Esophagus squamous epithelium (tissue), 5 donors: Measurements from ENCODE around the gene GOLGA5. TPM values are rescaled to one million over a fixed set of nuclear protein-coding genes. Genes with fewer than 3 reads are reported as not detected.

Experiments used
- DNase-seq: peaks from one replicate; lab custom pipeline; 2025; lab: John Stamatoyannopoulos, UW
- H3K27ac ChIP-seq, 4 donors: fragments of 200-600 bp; sonication (generic); one replicate each; pipeline ENCODE4 v1.5.1; 2016 to 2019; ENCODE audit warnings: mild to moderate bottlenecking in 1 of 4
- H3K27me3 ChIP-seq, 4 donors: fragments of 200-600 bp; sonication (generic); 1 replicate in 3 of 4; 2 replicates in 1 of 4; pipeline versions ENCODE4 v1.5.1 to v1.6.0; 2017 to 2021; ENCODE audit warnings: antibody characterized with exemption in 1 of 4
- H3K36me3 ChIP-seq, 3 donors: fragments of 200-600 bp; sonication (generic); one replicate each; pipeline ENCODE4 v1.5.1; 2016 to 2019
- H3K4me1 ChIP-seq, 3 donors: fragments of 200-600 bp; sonication (generic); one replicate each; pipeline ENCODE4 v1.5.1; 2017 to 2019
- H3K4me3 ChIP-seq, 4 donors: fragments of 200-600 bp; sonication (generic); 1 replicate in 3 of 4; 2 replicates in 1 of 4; pipeline ENCODE4 v1.5.1; 2016 to 2019; ENCODE audit warnings: mild to moderate bottlenecking in 2 of 4, moderate library complexity in 1 of 4
- H3K9me3 ChIP-seq, 3 donors: fragments of 200-600 bp; sonication (generic); one replicate each; pipeline ENCODE4 v1.5.1; 2016 to 2019
- CTCF ChIP-seq, 6 experiments: fragments of 450-650 bp in 4 of 6; fragments of 200-600 bp in 2 of 6; sonication (generic) in 2 of 6; IDR thresholded peaks; one replicate each; pipeline ENCODE4 v1.5.1; 2016 to 2019; ENCODE audit warnings: antibody characterized with exemption in 6 of 6, mild to moderate bottlenecking in 4 of 6, moderate library complexity in 4 of 6
- POLR2A ChIP-seq, 4 donors: fragments of 450-650 bp; IDR thresholded peaks; one replicate each; pipeline ENCODE4 v1.6.1; 2017; ENCODE audit warnings: antibody characterized with exemption in 4 of 4, mild to moderate bottlenecking in 4 of 4, moderate library complexity in 3 of 4
- WGBS, 2 donors: methylation state at CpG; one replicate each; pipeline ENCODE4 v1.1.5; 2018; 5-methylcytosine and 5-hydroxymethylcytosine counted together
- intact Hi-C: fragments of 100-400 bp; cut with DNase I; formaldehyde crosslinking; loops from one replicate; pipeline ENCODE4 v1.15.0; 2022
- total RNA-seq, 4 donors: library from RNA; depleted of rRNA; stranded (reverse); fragments of >200 nt; gene quantifications; one replicate each; pipeline ENCODE4 v1.1.0, GENCODE V29; 2016
- donor health status: DM: yes; HTN: yes; CAD: no.

The GOLGA5 gene
- total RNA-seq, 4 donors from 2014 or later: 23.2 to 37.2 (median 31.7) TPM

- TF ChIP-seq POLR2A (IDR thresholded peaks at IDR 0.05) (no peak), CTCF (IDR thresholded peaks at IDR 0.05) (no peak)
- Histone ChIP-seq H3K4me1 (peaks cover 0 to 8% (median 0%) of the 10 kb centered on the region in 3 donors), H3K9me3 (peaks cover 0 to 9% (median 0%) of the 10 kb centered on the region in 3 donors), H3K36me3 (no peaks in the 10 kb centered on the region), H3K27me3 (peaks cover 0 to 6% (median 0%) of the 10 kb centered on the region in 4 donors), H3K27ac (no peak overlapping the region), H3K4me3 (no peak overlapping the region)
- intact Hi-C loops: no loop called here
- no peak for DNase-seq
- 53 to 65% methylated on average over 4 to 5 of the region's 6 CpGs for WGBS, 2 donors
Observed at GRCh38 chr14:92863286-92864080, 69.4 kb downstream of the GOLGA5 start.

GRCh38 chr14:92865674-92866073 is 71.6 kb downstream of the GOLGA5 start:
- no peak for TF ChIP-seq POLR2A (IDR thresholded peaks at IDR 0.05)
- TF ChIP-seq CTCF (IDR thresholded peaks at IDR 0.05): no peak
- Histone ChIP-seq H3K4me3 (no peak overlapping the region), H3K36me3 (no peaks in the 10 kb centered on the region), H3K27me3 (peaks cover 0 to 6% (median 0%) of the 10 kb centered on the region in 4 donors), H3K27ac (no peak overlapping the region), H3K9me3 (peaks cover 0 to 9% (median 0%) of the 10 kb centered on the region in 3 donors), H3K4me1 (peaks cover 0 to 8% (median 0%) of the 10 kb centered on the region in 3 donors)
- intact Hi-C loops: no loop called here
- no peak for DNase-seq
- WGBS, 2 donors: 78 to 85% methylated on average over 1 of the region's 1 CpG

GRCh38 chr14:92866181-92866752 is 72.2 kb downstream of the GOLGA5 start:
- Histone ChIP-seq H3K9me3 (peaks cover 0 to 9% (median 0%) of the 10 kb centered on the region in 3 donors), H3K36me3 (no peaks in the 10 kb centered on the region), H3K27ac (peak overlapping the region in 1 of 4 donors; percentile 28), H3K27me3 (peaks cover 0 to 6% (median 0%) of the 10 kb centered on the region in 4 donors), H3K4me1 (peaks cover 0 to 8% (median 0%) of the 10 kb centered on the region in 3 donors), H3K4me3 (no peak overlapping the region)
- 63 to 67% methylated on average over 3 of the region's 3 CpGs for WGBS, 2 donors
- no peak for DNase-seq
- TF ChIP-seq POLR2A (IDR thresholded peaks at IDR 0.05) (no peak), CTCF (IDR thresholded peaks at IDR 0.05) (no peak)
- intact Hi-C loops: no loop called here

GRCh38 chr14:92866901-92867865 is 73.1 kb downstream of the GOLGA5 start:
- Histone ChIP-seq H3K36me3 (no peaks in the 10 kb centered on the region), H3K27me3 (peaks cover 0 to 6% (median 0%) of the 10 kb centered on the region in 4 donors), H3K9me3 (peaks cover 0 to 9% (median 0%) of the 10 kb centered on the region in 3 donors), H3K27ac (no peak overlapping the region), H3K4me1 (peaks cover 0 to 5% (median 0%) of the 10 kb centered on the region in 3 donors), H3K4me3 (no peak overlapping the region)
- WGBS, 2 donors: 71 to 72% methylated on average over 12 to 13 of the region's 14 CpGs
- TF ChIP-seq CTCF (IDR thresholded peaks at IDR 0.05) (no peak), POLR2A (IDR thresholded peaks at IDR 0.05) (no peak)
- no peak for DNase-seq
- intact Hi-C loops: no loop called here
